Lower leg skin (tissue), 3 donors: ENCODE results near the gene SELENOF.

Experiments used
- POLR2A ChIP-seq, 2 donors: fragments of 450-650 bp; IDR thresholded peaks; one replicate each; pipeline ENCODE4 v1.6.1; 2016 to 2017; ENCODE audit warnings: antibody characterized with exemption in 2 of 2, mild to moderate bottlenecking in 1 of 2, moderate library complexity in 1 of 2
- TF ChIP-seq, protein P1 (sequence below), 3 donors: fragments of 450-650 bp; IDR thresholded peaks; one replicate each; pipeline ENCODE4 v1.5.1; 2016; ENCODE audit warnings: antibody characterized with exemption in 3 of 3, mild to moderate bottlenecking in 3 of 3, moderate library complexity in 2 of 3

DNA sequence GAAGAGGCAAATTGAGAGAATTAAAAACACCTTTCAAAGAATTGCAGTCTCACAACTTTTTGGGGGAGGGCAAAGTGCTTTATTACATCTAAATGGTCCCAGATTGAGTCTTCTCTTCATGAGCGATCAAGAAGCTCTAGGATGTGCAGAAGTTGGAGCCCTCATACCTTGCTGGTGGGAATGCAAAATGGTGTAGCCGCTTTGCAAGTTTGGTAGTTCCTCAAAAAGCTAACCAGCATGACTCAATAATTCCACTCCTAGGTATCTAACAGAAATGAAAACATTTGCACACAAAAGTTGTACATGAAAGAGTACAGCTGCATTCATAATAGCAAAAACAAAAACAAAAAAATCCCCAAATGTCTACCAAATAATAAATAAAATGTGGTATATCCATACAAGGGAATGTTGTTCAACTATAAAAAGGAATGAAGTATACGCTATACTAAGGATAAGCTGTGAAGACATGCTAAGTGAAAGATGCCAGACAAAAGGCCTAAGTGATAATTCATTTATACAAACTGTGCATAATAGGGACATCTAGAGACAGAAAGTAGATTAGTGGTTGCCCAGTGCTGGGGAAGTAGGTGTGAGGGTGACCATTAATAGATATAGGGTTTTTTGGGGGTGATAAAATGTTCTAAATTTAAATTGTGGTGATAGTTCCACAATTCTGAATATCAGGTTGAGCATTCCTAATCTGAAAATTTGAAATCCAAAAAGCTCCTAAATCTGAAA lies 55.2 kb downstream of the SELENOF start:
- TF ChIP-seq, protein P1, sequence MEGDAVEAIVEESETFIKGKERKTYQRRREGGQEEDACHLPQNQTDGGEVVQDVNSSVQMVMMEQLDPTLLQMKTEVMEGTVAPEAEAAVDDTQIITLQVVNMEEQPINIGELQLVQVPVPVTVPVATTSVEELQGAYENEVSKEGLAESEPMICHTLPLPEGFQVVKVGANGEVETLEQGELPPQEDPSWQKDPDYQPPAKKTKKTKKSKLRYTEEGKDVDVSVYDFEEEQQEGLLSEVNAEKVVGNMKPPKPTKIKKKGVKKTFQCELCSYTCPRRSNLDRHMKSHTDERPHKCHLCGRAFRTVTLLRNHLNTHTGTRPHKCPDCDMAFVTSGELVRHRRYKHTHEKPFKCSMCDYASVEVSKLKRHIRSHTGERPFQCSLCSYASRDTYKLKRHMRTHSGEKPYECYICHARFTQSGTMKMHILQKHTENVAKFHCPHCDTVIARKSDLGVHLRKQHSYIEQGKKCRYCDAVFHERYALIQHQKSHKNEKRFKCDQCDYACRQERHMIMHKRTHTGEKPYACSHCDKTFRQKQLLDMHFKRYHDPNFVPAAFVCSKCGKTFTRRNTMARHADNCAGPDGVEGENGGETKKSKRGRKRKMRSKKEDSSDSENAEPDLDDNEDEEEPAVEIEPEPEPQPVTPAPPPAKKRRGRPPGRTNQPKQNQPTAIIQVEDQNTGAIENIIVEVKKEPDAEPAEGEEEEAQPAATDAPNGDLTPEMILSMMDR (IDR thresholded peaks at IDR 0.05): no peak
- no peak for TF ChIP-seq POLR2A (IDR thresholded peaks at IDR 0.05)
